Activated CD4-positive, CD25-positive, alpha-beta regulatory T cell treated with anti-CD3 and anti-CD28 coated beads, Interleukin-2, amount 50 U/mL, for 16 hours (primary cell): ENCODE results near the gene ERVH48-1.
A peak's percentile ranks its signal among the peaks of the same experiment; 100 is the strongest.
"Not testable (repeated sequence)": the region's sequence is repeated elsewhere in the genome, so short reads cannot be mapped to it uniquely, and the experiment has no call there.

Experiments
- DNase-seq: peaks from one replicate; pipeline ENCODE4 v3.0.0-alpha.2; 2020; ENCODE audit warnings: low read depth, low spot score

The ERVH48-1 gene

GRCh38 chr21:42908484-42908883 lies 16.9 kb downstream of the ERVH48-1 start:
- DNase-seq = not testable (repeated sequence)

- no peak for DNase-seq
Observed at GRCh38 chr21:42906233-42906632, 19.2 kb downstream of the ERVH48-1 start.

- DNase-seq = no peak
Observed at GRCh38 chr21:42905195-42905594, 20.2 kb downstream of the ERVH48-1 start.

- no peak for DNase-seq
Observed at GRCh38 chr21:42903817-42904216, 21.6 kb downstream of the ERVH48-1 start.

- DNase-seq = no peak
Observed at GRCh38 chr21:42900446-42900845, 25.0 kb downstream of the ERVH48-1 start.

GRCh38 chr21:42892931-42893755 lies 32.3 kb downstream of the ERVH48-1 start, which contains the start of gene NDUFV3:
NDUFV3 (plus strand) TSS chr21:42893309; CDS start chr21:42893334, 25 bp downstream.
- peak; percentile 100 for DNase-seq

GRCh38 chr21:42892582-42892930 lies 32.9 kb downstream of the ERVH48-1 start:
- DNase-seq = no peak

- DNase-seq = no peak
Observed at GRCh38 chr21:42887326-42887725, 38.1 kb downstream of the ERVH48-1 start.

GRCh38 chr21:42883921-42884320 lies 41.5 kb downstream of the ERVH48-1 start:
- DNase-seq = no peak

- DNase-seq = no peak
Observed at GRCh38 chr21:42880352-42880751, 45.1 kb downstream of the ERVH48-1 start.

- peak; percentile 98 for DNase-seq
Observed at GRCh38 chr21:42878993-42879787, 46.2 kb downstream of the ERVH48-1 start, which contains the start of gene WDR4. WDR4 (minus strand) TSS chr21:42879539; CDS start chr21:42879495, 44 bp downstream.

GRCh38 chr21:42878678-42878992 lies 46.8 kb downstream of the ERVH48-1 start:
- DNase-seq = no peak

GRCh38 chr21:42875811-42876210 lies 49.6 kb downstream of the ERVH48-1 start:
- not testable (repeated sequence) for DNase-seq

- no peak for DNase-seq
Observed at GRCh38 chr21:42873096-42873495, 52.3 kb downstream of the ERVH48-1 start.

- DNase-seq = no peak
Observed at GRCh38 chr21:42868196-42868595, 57.2 kb downstream of the ERVH48-1 start.
